NCI-H526 (cell line): ENCODE measurements around the gene LTA4H.
"Not testable (repeated sequence)": the region's sequence is repeated elsewhere in the genome, so short reads cannot be mapped to it uniquely, and the experiment has no call there.

ENCODE experiments used
- DNase-seq, 2 experiments: peaks; one replicate each; lab custom pipeline; 2025; lab: John Stamatoyannopoulos, UW

The LTA4H gene

GRCh38 chr12:95990136-95990535 is 45.3 kb downstream of the LTA4H start:
- no peak for DNase-seq

- DNase-seq: no peak
These were observed 45.8 kb downstream of the LTA4H start for GRCh38 chr12:95989504-95990123.

- peak in 1 of 2 experiments; percentile 16 for DNase-seq
These were observed 46.7 kb downstream of the LTA4H start for GRCh38 chr12:95988506-95989275.

- DNase-seq: no peak
These were observed 48.5 kb downstream of the LTA4H start for GRCh38 chr12:95986635-95987570.

- DNase-seq: no peak
These were observed 50.7 kb downstream of the LTA4H start for GRCh38 chr12:95984682-95985081.

GRCh38 chr12:95982602-95983001 is 52.8 kb downstream of the LTA4H start:
- no peak for DNase-seq

GRCh38 chr12:95980437-95980836 is 55.0 kb downstream of the LTA4H start:
- no peak for DNase-seq

GRCh38 chr12:95978774-95979173 is 56.6 kb downstream of the LTA4H start:
- DNase-seq: no peak

- no peak for DNase-seq
These were observed 57.0 kb downstream of the LTA4H start for GRCh38 chr12:95978351-95978750.

- DNase-seq: no peak
These were observed 57.6 kb downstream of the LTA4H start for GRCh38 chr12:95977764-95978305.

GRCh38 chr12:95976416-95976832 is 59.0 kb downstream of the LTA4H start:
- DNase-seq: no peak

- no peak for DNase-seq
These were observed 59.9 kb downstream of the LTA4H start for GRCh38 chr12:95975491-95975890.

- DNase-seq: no peak
These were observed 61.0 kb downstream of the LTA4H start for GRCh38 chr12:95974358-95974757.

GRCh38 chr12:95972832-95973456 is 62.4 kb downstream of the LTA4H start:
- no peak for DNase-seq

GRCh38 chr12:95970905-95971304 is 64.5 kb downstream of the LTA4H start:
- no peak for DNase-seq

- DNase-seq: not testable (repeated sequence)
These were observed 66.3 kb downstream of the LTA4H start for GRCh38 chr12:95969116-95969515.

- no peak for DNase-seq
These were observed 68.1 kb downstream of the LTA4H start for GRCh38 chr12:95967301-95967700.

GRCh38 chr12:95966287-95966870 is 69.0 kb downstream of the LTA4H start:
- DNase-seq: no peak

- DNase-seq: peak in 1 of 2 experiments; percentile 22
These were observed 72.3 kb downstream of the LTA4H start for GRCh38 chr12:95963096-95963495.

GRCh38 chr12:95962222-95962621 is 73.2 kb downstream of the LTA4H start:
- peak in 1 of 2 experiments; percentile 17 for DNase-seq

GRCh38 chr12:95960241-95960640 is 75.1 kb downstream of the LTA4H start:
- DNase-seq: no peak
